ENCODE results near the gene MAGED2.
A peak's percentile ranks its signal among the peaks of the same experiment; 100 is the strongest.
"Not testable (repeated sequence)": the region's sequence is repeated elsewhere in the genome, so short reads cannot be mapped to it uniquely, and the experiment has no call there.

MAGED2 gene

GRCh38 chrX:54807524-54808108 lies at the start of gene MAGED2:
Gene MAGED2, plus strand, starts transcription at chrX:54807745. Its CDS starts 1,587 bp downstream, at chrX:54809332.
- no peak for DNase-seq (ENCODE audit: low read depth)

GRCh38 chrX:54758114-54759055 lies 49.2 kb upstream of the MAGED2 start:
- no peak for DNase-seq (ENCODE audit: low read depth)

GRCh38 chrX:54774391-54775094 lies 33.0 kb upstream of the MAGED2 start:
- not testable (repeated sequence) for DNase-seq (ENCODE audit: low read depth)

- no peak for DNase-seq (ENCODE audit: low read depth)
These were observed 31.5 kb upstream of the MAGED2 start for GRCh38 chrX:54776061-54776460.

- DNase-seq (ENCODE audit: low read depth): no peak
These were observed 30.4 kb upstream of the MAGED2 start for GRCh38 chrX:54776987-54777672.

GRCh38 chrX:54785901-54786300 lies 21.6 kb upstream of the MAGED2 start:
- DNase-seq (ENCODE audit: low read depth): no peak

- no peak for DNase-seq (ENCODE audit: low read depth)
These were observed 20.6 kb upstream of the MAGED2 start for GRCh38 chrX:54786967-54787366.

GRCh38 chrX:54788446-54788845 lies 19.1 kb upstream of the MAGED2 start:
- DNase-seq (ENCODE audit: low read depth): no peak

- not testable (repeated sequence) for DNase-seq (ENCODE audit: low read depth)
These were observed 18.1 kb upstream of the MAGED2 start for GRCh38 chrX:54789405-54789804.

GRCh38 chrX:54794028-54794427 lies 13.5 kb upstream of the MAGED2 start:
- no peak for DNase-seq (ENCODE audit: low read depth)

GRCh38 chrX:54794795-54795194 lies 12.8 kb upstream of the MAGED2 start:
- DNase-seq (ENCODE audit: low read depth): no peak

GRCh38 chrX:54798137-54798536 lies 9.4 kb upstream of the MAGED2 start, which contains the start of gene ITIH6:
Gene ITIH6, minus strand, starts transcription at chrX:54798255. Its CDS starts 45 bp downstream, at chrX:54798210.
- no peak for DNase-seq (ENCODE audit: low read depth)

- no peak for DNase-seq (ENCODE audit: low read depth)
These were observed 8.5 kb upstream of the MAGED2 start for GRCh38 chrX:54799046-54799445.

- no peak for DNase-seq (ENCODE audit: low read depth)
These were observed 612 bp downstream of the MAGED2 start for GRCh38 chrX:54808109-54808604.

- DNase-seq (ENCODE audit: low read depth): peak; percentile 78
These were observed 1.3 kb downstream of the MAGED2 start for GRCh38 chrX:54808605-54809483.

- DNase-seq (ENCODE audit: low read depth): no peak
These were observed 3.0 kb downstream of the MAGED2 start for GRCh38 chrX:54810532-54810931.

- DNase-seq (ENCODE audit: low read depth): no peak
These were observed 3.8 kb downstream of the MAGED2 start for GRCh38 chrX:54811301-54811885.

GRCh38 chrX:54812306-54812705 lies 4.8 kb downstream of the MAGED2 start:
- no peak for DNase-seq (ENCODE audit: low read depth)

GRCh38 chrX:54817220-54817820 lies 9.8 kb downstream of the MAGED2 start:
- DNase-seq (ENCODE audit: low read depth): no peak

- no peak for DNase-seq (ENCODE audit: low read depth)
These were observed 10.7 kb downstream of the MAGED2 start for GRCh38 chrX:54818221-54818620.

Measured in stimulated activated CD8-positive, alpha-beta memory T cell treated with anti-CD3 and anti-CD28 coated beads, Interleukin-4, amount 100 ng/mL, for 24 hours (primary cell).